OCI-LY1 (cell line): ENCODE results near the gene OPRD1.

Source experiments
- H2AFZ ChIP-seq: fragments of 200-600 bp; sonication (generic), shearing (Covaris generic); 2 replicates; pipeline ENCODE4 v1.6.0; 2014; ENCODE audit warnings: antibody characterized with exemption, mild to moderate bottlenecking, low read length
- H3F3A ChIP-seq: fragments of 200-600 bp; sonication (generic), shearing (Covaris generic); 2 replicates; pipeline ENCODE4 v1.6.0; 2014; ENCODE audit warnings: mild to moderate bottlenecking, antibody characterized with exemption, low read length, moderate library complexity; ENCODE audit not compliant: insufficient read depth
- H3K27ac ChIP-seq: fragments of 200-600 bp; sonication (generic); 2 replicates; pipeline ENCODE4 v1.5.1; 2014; ENCODE audit warnings: low read length, mixed run types, mild to moderate bottlenecking, low read depth; ENCODE audit not compliant: poor library complexity, severe bottlenecking
- H3K27me3 ChIP-seq: fragments of 200-600 bp; sonication (generic); 2 replicates; pipeline ENCODE4 v1.6.0; 2014; ENCODE audit warnings: antibody characterized with exemption, mild to moderate bottlenecking, low read length, moderate library complexity; ENCODE audit not compliant: insufficient read depth
- H3K36me3 ChIP-seq: fragments of 200-600 bp; sonication (generic); 2 replicates; pipeline ENCODE4 v1.6.1; 2014; ENCODE audit warnings: mild to moderate bottlenecking, antibody characterized with exemption, low read length, moderate library complexity, mixed read lengths; ENCODE audit not compliant: insufficient read depth
- H3K4me1 ChIP-seq: fragments of 200-600 bp; sonication (generic); 2 replicates; pipeline ENCODE4 v1.5.1; 2014; ENCODE audit warnings: mild to moderate bottlenecking, low read length, moderate library complexity; ENCODE audit not compliant: insufficient read depth, severe bottlenecking
- H3K4me2 ChIP-seq: fragments of 200-600 bp; sonication (generic), shearing (Covaris generic); 2 replicates; pipeline ENCODE4 v1.6.1; 2014; ENCODE audit warnings: low read length
- H3K4me3 ChIP-seq: fragments of 200-600 bp; sonication (generic); 2 replicates; pipeline ENCODE4 v1.5.1; 2014; ENCODE audit warnings: low read length, low read depth, mild to moderate bottlenecking, mixed read lengths; ENCODE audit not compliant: poor library complexity, severe bottlenecking
- H3K79me2 ChIP-seq: fragments of 200-600 bp; shearing (Covaris generic); 2 replicates; pipeline ENCODE4 v1.6.1; 2016; ENCODE audit warnings: mixed run types, low read length, mixed read lengths; ENCODE audit not compliant: insufficient read depth
- H3K9ac ChIP-seq: fragments of 200-600 bp; sonication (generic), shearing (Covaris generic); 2 replicates; pipeline ENCODE4 v1.6.1; 2014; ENCODE audit warnings: mild to moderate bottlenecking, low read length, mixed read lengths
- H3K9me2 ChIP-seq: fragments of 200-600 bp; sonication (generic), shearing (Covaris generic); 2 replicates; pipeline ENCODE4 v1.6.1; 2014; ENCODE audit warnings: low read depth, mild to moderate bottlenecking, low read length, mixed read lengths
- H3K9me3 ChIP-seq: fragments of 200-600 bp; shearing (Covaris generic); 2 replicates; pipeline ENCODE4 v1.6.1; 2014; ENCODE audit warnings: low read length, mixed read lengths
- H4K20me1 ChIP-seq: fragments of 200-600 bp; sonication (generic), shearing (Covaris generic); 2 replicates; pipeline ENCODE4 v1.6.0; 2016; ENCODE audit warnings: mild to moderate bottlenecking, low read length; ENCODE audit not compliant: insufficient read depth
- CTCF ChIP-seq: fragments of 200-600 bp; sonication (generic), shearing (Covaris generic); IDR thresholded peaks from 2 replicates; pipeline ENCODE4 v1.5.1; 2017; ENCODE audit warnings: mild to moderate bottlenecking, antibody characterized with exemption, low read length, moderate library complexity, mixed read lengths
- EZH2 ChIP-seq: fragments of 200-600 bp; sonication (generic), shearing (Covaris generic); IDR thresholded peaks from 2 replicates; pipeline ENCODE4 v1.8.0; 2017; ENCODE audit warnings: borderline replicate concordance, mixed run types, mild to moderate bottlenecking, antibody characterized with exemption, low read length, moderate library complexity, mixed read lengths

OPRD1 gene

GRCh38 chr1:28905921-28906666 is 94.1 kb downstream of the OPRD1 start:
- TF ChIP-seq CTCF (no peak), EZH2 (no peak)
- Histone ChIP-seq H3K79me2 (peaks cover 19% of the 10 kb centered on the region), H3K9ac (no peak overlapping the region)

GRCh38 chr1:28909198-28909597 is 97.2 kb downstream of the OPRD1 start:
- H3K36me3 ChIP-seq, result peaks cover 5% of the 10 kb centered on the region; the same call in 1 of the 2 replicates
- H3K4me2 ChIP-seq, result no peak overlapping the region
- no peaks in the 10 kb centered on the region for H3F3A ChIP-seq
- no peaks in the 10 kb centered on the region for H3K9me2 ChIP-seq
- H4K20me1 ChIP-seq, result no peaks in the 10 kb centered on the region
- no peaks in the 10 kb centered on the region for H3K9me3 ChIP-seq
- H2AFZ ChIP-seq, result no peak overlapping the region
- peaks cover 17% of the 10 kb centered on the region for H3K4me1 ChIP-seq
- H3K9ac ChIP-seq, result no peak overlapping the region
- H3K27ac ChIP-seq, result no peak overlapping the region
- TF ChIP-seq EZH2 (no peak), CTCF (no peak)
- H3K79me2 ChIP-seq, result no peaks in the 10 kb centered on the region
- H3K27me3 ChIP-seq, result no peaks in the 10 kb centered on the region
- H3K4me3 ChIP-seq, result no peak overlapping the region

More at GRCh38 chr1:28905921-28906666, 94.1 kb downstream of the OPRD1 start:
- Histone ChIP-seq H3K4me2 (no peak overlapping the region), H3K9me3 (no peaks in the 10 kb centered on the region), H3K4me3 (no peak overlapping the region), H3K36me3 (peaks cover 12% of the 10 kb centered on the region; the same call in 1 of the 2 replicates), H4K20me1 (no peaks in the 10 kb centered on the region), H2AFZ (no peak overlapping the region), H3K27ac (no peak overlapping the region), H3K27me3 (no peaks in the 10 kb centered on the region), H3F3A (no peaks in the 10 kb centered on the region), H3K9me2 (no peaks in the 10 kb centered on the region), H3K4me1 (peaks cover 8% of the 10 kb centered on the region)

- Histone ChIP-seq H3K27me3 (no peaks in the 10 kb centered on the region), H3K27ac (peak overlapping the region; percentile 33), H3K9me3 (no peaks in the 10 kb centered on the region), H2AFZ (no peak overlapping the region), H3K79me2 (peaks cover 8% of the 10 kb centered on the region), H3K9me2 (no peaks in the 10 kb centered on the region), H3K4me3 (no peak overlapping the region), H3K4me1 (peaks cover 19% of the 10 kb centered on the region), H3K36me3 (0 out of 2 replicates have a peak, but pooled peaks cover 2% of the 10 kb centered on the region), H3F3A (no peaks in the 10 kb centered on the region), H3K9ac (no peak overlapping the region), H3K4me2 (no peak overlapping the region), H4K20me1 (no peaks in the 10 kb centered on the region)
- TF ChIP-seq EZH2 (no peak), CTCF (no peak)
These were observed 98.6 kb downstream of the OPRD1 start for GRCh38 chr1:28910379-28911115.
